Panc1 (cell line): Measurements from ENCODE around the gene LDLRAD4.

Source experiments
- CTCF ChIP-seq: fragments of 450-650 bp; IDR thresholded peaks from 2 replicates; pipeline ENCODE4 v1.5.1; 2017; ENCODE audit warnings: mild to moderate bottlenecking
- POLR2AphosphoS5 ChIP-seq: IDR thresholded peaks from 2 replicates; pipeline ENCODE4 v1.6.1; 2012; ENCODE audit warnings: mild to moderate bottlenecking, low read depth, low read length, moderate library complexity
- TF ChIP-seq, protein P1 (sequence below), 2 experiments: IDR thresholded peaks; 2 replicates each; pipeline ENCODE4 v1.6.1; 2011 to 2012; ENCODE audit warnings: low read depth in 2 of 2, control low read depth in 1 of 2, low read length in 1 of 2, mild to moderate bottlenecking in 1 of 2, moderate library complexity in 1 of 2; ENCODE audit not compliant: insufficient read depth in 1 of 2

DNA sequence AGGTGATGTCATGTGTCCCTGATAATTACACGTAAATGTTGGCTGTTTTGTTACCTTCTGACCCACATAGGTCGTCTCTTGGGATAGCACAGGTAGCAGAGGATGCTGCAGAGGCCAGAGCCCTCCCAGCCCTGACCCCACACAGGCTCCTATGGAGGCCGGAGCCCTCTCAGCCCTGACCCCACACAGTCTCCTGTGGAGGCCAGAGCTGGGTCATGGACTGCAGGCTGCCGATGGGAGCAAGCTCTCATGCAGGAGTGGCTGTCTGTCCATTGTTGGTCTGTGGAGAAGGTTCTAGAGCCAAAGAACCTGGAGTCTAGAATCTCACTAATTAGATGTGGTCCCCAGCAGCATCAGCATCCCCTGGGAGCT is 155.5 kb downstream of the LDLRAD4 start:
- TF ChIP-seq POLR2AphosphoS5 (no peak), CTCF (no peak)
- TF ChIP-seq, protein P1, sequence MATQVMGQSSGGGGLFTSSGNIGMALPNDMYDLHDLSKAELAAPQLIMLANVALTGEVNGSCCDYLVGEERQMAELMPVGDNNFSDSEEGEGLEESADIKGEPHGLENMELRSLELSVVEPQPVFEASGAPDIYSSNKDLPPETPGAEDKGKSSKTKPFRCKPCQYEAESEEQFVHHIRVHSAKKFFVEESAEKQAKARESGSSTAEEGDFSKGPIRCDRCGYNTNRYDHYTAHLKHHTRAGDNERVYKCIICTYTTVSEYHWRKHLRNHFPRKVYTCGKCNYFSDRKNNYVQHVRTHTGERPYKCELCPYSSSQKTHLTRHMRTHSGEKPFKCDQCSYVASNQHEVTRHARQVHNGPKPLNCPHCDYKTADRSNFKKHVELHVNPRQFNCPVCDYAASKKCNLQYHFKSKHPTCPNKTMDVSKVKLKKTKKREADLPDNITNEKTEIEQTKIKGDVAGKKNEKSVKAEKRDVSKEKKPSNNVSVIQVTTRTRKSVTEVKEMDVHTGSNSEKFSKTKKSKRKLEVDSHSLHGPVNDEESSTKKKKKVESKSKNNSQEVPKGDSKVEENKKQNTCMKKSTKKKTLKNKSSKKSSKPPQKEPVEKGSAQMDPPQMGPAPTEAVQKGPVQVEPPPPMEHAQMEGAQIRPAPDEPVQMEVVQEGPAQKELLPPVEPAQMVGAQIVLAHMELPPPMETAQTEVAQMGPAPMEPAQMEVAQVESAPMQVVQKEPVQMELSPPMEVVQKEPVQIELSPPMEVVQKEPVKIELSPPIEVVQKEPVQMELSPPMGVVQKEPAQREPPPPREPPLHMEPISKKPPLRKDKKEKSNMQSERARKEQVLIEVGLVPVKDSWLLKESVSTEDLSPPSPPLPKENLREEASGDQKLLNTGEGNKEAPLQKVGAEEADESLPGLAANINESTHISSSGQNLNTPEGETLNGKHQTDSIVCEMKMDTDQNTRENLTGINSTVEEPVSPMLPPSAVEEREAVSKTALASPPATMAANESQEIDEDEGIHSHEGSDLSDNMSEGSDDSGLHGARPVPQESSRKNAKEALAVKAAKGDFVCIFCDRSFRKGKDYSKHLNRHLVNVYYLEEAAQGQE (IDR thresholded peaks at IDR 0.05; ENCODE audit: insufficient read depth in 1 of 2, low read depth in 2 of 2, low read length in 1 of 2), result no peak
